Measurements from ENCODE around the gene DNAJC1. TPM values are rescaled to one million over a fixed set of nuclear protein-coding genes. Genes with fewer than 3 reads are reported as not detected.
"Not testable (repeated sequence)": the region's sequence is repeated elsewhere in the genome, so short reads cannot be mapped to it uniquely, and the experiment has no call there.

The DNAJC1 gene
- polyA plus RNA-seq, 1 donor (not counting 4 experiments of a cell fraction or from before 2014, with no cell fraction given) = 24.8 TPM

- Histone ChIP-seq H3K4me3 (ENCODE audit: control insufficient read depth in 2 of 3, extremely low read depth in 1 of 3, insufficient read depth in 2 of 3, low read depth in 1 of 3, low read length in 3 of 3) (no peak overlapping the region), H3K4me2 (ENCODE audit: control insufficient read depth, extremely low read depth, insufficient read depth, low read depth, low read length) (no peak overlapping the region), H4K20me1 (ENCODE audit: control insufficient read depth, extremely low read depth, insufficient read depth, low read length) (no peaks in the 10 kb centered on the region), H3K9me3 (ENCODE audit: control insufficient read depth, low read depth, low read length) (no peaks in the 10 kb centered on the region), H3K4me1 (ENCODE audit: control insufficient read depth, extremely low read depth, insufficient read depth, low read length) (no peaks in the 10 kb centered on the region), H3K9me1 (ENCODE audit: control insufficient read depth, extremely low read depth, insufficient read depth, low read length) (no peaks in the 10 kb centered on the region), H3K79me2 (ENCODE audit: control insufficient read depth, insufficient read depth, low read length) (no peaks in the 10 kb centered on the region), H3K36me3 (ENCODE audit: control insufficient read depth in 2 of 2, extremely low read depth in 1 of 2, insufficient read depth in 2 of 2, low read length in 2 of 2) (no peaks in the 10 kb centered on the region), H3K27me3 (ENCODE audit: control insufficient read depth, extremely low read depth, insufficient read depth, low read length) (no peaks in the 10 kb centered on the region), H3K9ac (ENCODE audit: control insufficient read depth, extremely low read depth, insufficient read depth, low read length) (no peak overlapping the region), H3K27ac (ENCODE audit: control insufficient read depth, insufficient read depth, low read length) (no peak overlapping the region), H2AFZ (ENCODE audit: control insufficient read depth, low read length) (no peak overlapping the region)
- TF ChIP-seq EZH2 (IDR thresholded peaks at IDR 0.05; ENCODE audit: low read length) (no peak), CTCF (optimal IDR thresholded peaks at IDR 0.05 in 1 of 3, IDR thresholded peaks at IDR 0.05 in 1 of 3, conservative IDR thresholded peaks at IDR 0.05 in 1 of 3; ENCODE audit: extremely low read depth in 1 of 3, insufficient read depth in 2 of 3, low read length in 3 of 3) (no peak)
- DNase-seq (ENCODE audit: low read depth, low spot score) = no peak
- dilution Hi-C loops (cut with MboI; ENCODE audit: extremely low pct_ligation_motif_present, low sequenced_read_pairs) = no loop called here
- no peak for FAIRE-seq
Measured at GRCh38 chr10:21843645-21844044, 159.9 kb downstream of the DNAJC1 start.

GRCh38 chr10:21841273-21841672 is 162.3 kb downstream of the DNAJC1 start:
- H4K20me1 ChIP-seq (ENCODE audit: control insufficient read depth, extremely low read depth, insufficient read depth, low read length); H3K9me1 ChIP-seq (ENCODE audit: control insufficient read depth, extremely low read depth, insufficient read depth, low read length); H3K4me1 ChIP-seq (ENCODE audit: control insufficient read depth, extremely low read depth, insufficient read depth, low read length); H3K4me3 ChIP-seq (ENCODE audit: control insufficient read depth in 2 of 3, extremely low read depth in 1 of 3, insufficient read depth in 2 of 3, low read depth in 1 of 3, low read length in 3 of 3); H3K79me2 ChIP-seq (ENCODE audit: control insufficient read depth, insufficient read depth, low read length); dilution Hi-C loops (cut with MboI; ENCODE audit: extremely low pct_ligation_motif_present, low sequenced_read_pairs); DNase-seq (ENCODE audit: low read depth, low spot score); H3K27me3 ChIP-seq (ENCODE audit: control insufficient read depth, extremely low read depth, insufficient read depth, low read length); H3K9ac ChIP-seq (ENCODE audit: control insufficient read depth, extremely low read depth, insufficient read depth, low read length); H3K4me2 ChIP-seq (ENCODE audit: control insufficient read depth, extremely low read depth, insufficient read depth, low read depth, low read length); H3K9me3 ChIP-seq (ENCODE audit: control insufficient read depth, low read depth, low read length); H2AFZ ChIP-seq (ENCODE audit: control insufficient read depth, low read length); H3K27ac ChIP-seq (ENCODE audit: control insufficient read depth, insufficient read depth, low read length); FAIRE-seq; H3K36me3 ChIP-seq (ENCODE audit: control insufficient read depth in 2 of 2, extremely low read depth in 1 of 2, insufficient read depth in 2 of 2, low read length in 2 of 2): not testable (repeated sequence)

GRCh38 chr10:21837487-21837886 is 166.0 kb downstream of the DNAJC1 start:
- H3K9ac ChIP-seq (ENCODE audit: control insufficient read depth, extremely low read depth, insufficient read depth, low read length); H3K36me3 ChIP-seq (ENCODE audit: control insufficient read depth in 2 of 2, extremely low read depth in 1 of 2, insufficient read depth in 2 of 2, low read length in 2 of 2); H3K27me3 ChIP-seq (ENCODE audit: control insufficient read depth, extremely low read depth, insufficient read depth, low read length); H3K9me1 ChIP-seq (ENCODE audit: control insufficient read depth, extremely low read depth, insufficient read depth, low read length); FAIRE-seq; H3K9me3 ChIP-seq (ENCODE audit: control insufficient read depth, low read depth, low read length); H2AFZ ChIP-seq (ENCODE audit: control insufficient read depth, low read length); dilution Hi-C loops (cut with MboI; ENCODE audit: extremely low pct_ligation_motif_present, low sequenced_read_pairs); H3K4me2 ChIP-seq (ENCODE audit: control insufficient read depth, extremely low read depth, insufficient read depth, low read depth, low read length); H4K20me1 ChIP-seq (ENCODE audit: control insufficient read depth, extremely low read depth, insufficient read depth, low read length); H3K27ac ChIP-seq (ENCODE audit: control insufficient read depth, insufficient read depth, low read length); DNase-seq (ENCODE audit: low read depth, low spot score); H3K4me3 ChIP-seq (ENCODE audit: control insufficient read depth in 2 of 3, extremely low read depth in 1 of 3, insufficient read depth in 2 of 3, low read depth in 1 of 3, low read length in 3 of 3); H3K79me2 ChIP-seq (ENCODE audit: control insufficient read depth, insufficient read depth, low read length); H3K4me1 ChIP-seq (ENCODE audit: control insufficient read depth, extremely low read depth, insufficient read depth, low read length): not testable (repeated sequence)

- H2AFZ ChIP-seq (ENCODE audit: control insufficient read depth, low read length); H4K20me1 ChIP-seq (ENCODE audit: control insufficient read depth, extremely low read depth, insufficient read depth, low read length); FAIRE-seq; H3K9me1 ChIP-seq (ENCODE audit: control insufficient read depth, extremely low read depth, insufficient read depth, low read length); H3K27ac ChIP-seq (ENCODE audit: control insufficient read depth, insufficient read depth, low read length); H3K4me2 ChIP-seq (ENCODE audit: control insufficient read depth, extremely low read depth, insufficient read depth, low read depth, low read length); H3K9ac ChIP-seq (ENCODE audit: control insufficient read depth, extremely low read depth, insufficient read depth, low read length); H3K36me3 ChIP-seq (ENCODE audit: control insufficient read depth in 2 of 2, extremely low read depth in 1 of 2, insufficient read depth in 2 of 2, low read length in 2 of 2); H3K9me3 ChIP-seq (ENCODE audit: control insufficient read depth, low read depth, low read length); H3K4me3 ChIP-seq (ENCODE audit: control insufficient read depth in 2 of 3, extremely low read depth in 1 of 3, insufficient read depth in 2 of 3, low read depth in 1 of 3, low read length in 3 of 3); H3K4me1 ChIP-seq (ENCODE audit: control insufficient read depth, extremely low read depth, insufficient read depth, low read length); DNase-seq (ENCODE audit: low read depth, low spot score); H3K27me3 ChIP-seq (ENCODE audit: control insufficient read depth, extremely low read depth, insufficient read depth, low read length); dilution Hi-C loops (cut with MboI; ENCODE audit: extremely low pct_ligation_motif_present, low sequenced_read_pairs); H3K79me2 ChIP-seq (ENCODE audit: control insufficient read depth, insufficient read depth, low read length): not testable (repeated sequence)
Measured at GRCh38 chr10:21834574-21834973, 169.0 kb downstream of the DNAJC1 start.
